GM23338 (cell line): ENCODE measurements around the gene OBP2A. TPM values are rescaled to one million over a fixed set of nuclear protein-coding genes. Genes with fewer than 3 reads are reported as not detected.

Experiments used
- ATAC-seq: fragments of 200-7000 bp; cut with Tn5 transposase; 3 replicates; pipeline ENCODE4 v1.9.1; 2020
- DNase-seq: peaks from one replicate; pipeline ENCODE4 v3.0.0-alpha.2; 2015; ENCODE audit warnings: low spot score
- H2AFZ ChIP-seq: fragments of 200-600 bp; sonication (generic); 2 replicates; pipeline ENCODE4 v1.8.0; 2016; ENCODE audit warnings: antibody characterized with exemption, mild to moderate bottlenecking, moderate library complexity
- H3F3A ChIP-seq: fragments of 200-600 bp; sonication (generic); replicated peaks from 2 replicates; pipeline ENCODE4 v1.8.0; 2017; ENCODE audit warnings: antibody characterized with exemption, mixed run types, low read depth
- H3K27ac ChIP-seq: fragments of 200-600 bp; sonication (generic); 2 replicates; pipeline ENCODE4 v1.6.1; 2016; ENCODE audit warnings: low read depth
- H3K27me3 ChIP-seq: fragments of 200-600 bp; sonication (generic); 2 replicates; pipeline ENCODE4 v1.8.0; 2016; ENCODE audit warnings: mild to moderate bottlenecking, mixed run types, moderate library complexity; ENCODE audit not compliant: insufficient read depth
- H3K36me3 ChIP-seq: fragments of 200-600 bp; sonication (generic); 2 replicates; pipeline ENCODE4 v1.8.0; 2016; ENCODE audit warnings: mild to moderate bottlenecking; ENCODE audit not compliant: insufficient read depth
- H3K4me1 ChIP-seq: fragments of 200-600 bp; sonication (generic); 2 replicates; pipeline ENCODE4 v1.8.0; 2016; ENCODE audit warnings: mild to moderate bottlenecking, moderate library complexity; ENCODE audit not compliant: insufficient read depth
- H3K4me2 ChIP-seq: fragments of 200-600 bp; sonication (generic); 2 replicates; pipeline ENCODE4 v1.7.1; 2017; ENCODE audit warnings: mixed run types
- H3K4me3 ChIP-seq: fragments of 200-600 bp; sonication (generic); 2 replicates; pipeline ENCODE4 v1.6.1; 2016; ENCODE audit warnings: mixed run types
- H3K79me2 ChIP-seq: fragments of 200-600 bp; sonication (generic); replicated peaks from 2 replicates; pipeline ENCODE4 v1.8.0; 2017; ENCODE audit warnings: mild to moderate bottlenecking; ENCODE audit not compliant: insufficient read depth
- H3K9me2 ChIP-seq: fragments of 200-600 bp; sonication (generic); 2 replicates; pipeline ENCODE4 v1.8.0; 2017; ENCODE audit not compliant: insufficient read depth
- H4K20me1 ChIP-seq: fragments of 200-600 bp; sonication (generic); replicated peaks from 2 replicates; pipeline ENCODE4 v1.8.0; 2017; ENCODE audit warnings: mild to moderate bottlenecking; ENCODE audit not compliant: insufficient read depth
- H3K27ac Mint-ChIP-seq: 2 replicates; pipeline ENCODE4 v1.8.0; 2020; ENCODE audit warnings: inconsistent platforms, mild to moderate bottlenecking, moderate library complexity, mixed read lengths
- H3K27me3 Mint-ChIP-seq: 3 replicates; pipeline ENCODE4 v1.8.0; 2022; ENCODE audit warnings: low read depth, mild to moderate bottlenecking, moderate library complexity, mixed read lengths, inconsistent platforms; ENCODE audit not compliant: insufficient read depth, poor library complexity
- H3K36me3 Mint-ChIP-seq: 3 replicates; pipeline ENCODE4 v1.8.0; 2021; ENCODE audit warnings: low read depth, mild to moderate bottlenecking, inconsistent platforms, moderate library complexity, mixed read lengths
- H3K4me1 Mint-ChIP-seq: 3 replicates; pipeline ENCODE4 v1.8.0; 2020; ENCODE audit warnings: mild to moderate bottlenecking, inconsistent platforms, mixed read lengths
- H3K4me3 Mint-ChIP-seq: 3 replicates; pipeline ENCODE4 v1.8.0; 2021; ENCODE audit warnings: moderate library complexity, mild to moderate bottlenecking, inconsistent platforms, mixed read lengths
- H3K9me3 Mint-ChIP-seq: 3 replicates; pipeline ENCODE4 v1.8.0; 2020; ENCODE audit warnings: moderate library complexity, mild to moderate bottlenecking, inconsistent platforms, mixed read lengths
- CREB1 ChIP-seq: fragments of 250-450 bp; sonication (Bioruptor Pico); IDR thresholded peaks from 2 replicates; pipeline ENCODE4 v1.5.0; 2020; ENCODE audit warnings: low read depth, mild to moderate bottlenecking, moderate library complexity
- CTCF ChIP-seq, 2 experiments: fragments of 200-600 bp in 1 of 2; sonication (generic) in 1 of 2; conservative IDR thresholded peaks; 2 replicates each; pipeline versions ENCODE4 v1.5.1 to v1.6.1; 2016 to 2017; ENCODE audit warnings: antibody characterized with exemption in 2 of 2, low read depth in 2 of 2, mild to moderate bottlenecking in 2 of 2, moderate library complexity in 1 of 2
- EZH2 ChIP-seq: fragments of 200-600 bp; sonication (generic); IDR thresholded peaks from one replicate; pipeline ENCODE4 v1.8.0; 2017; ENCODE audit warnings: antibody characterized with exemption, mild to moderate bottlenecking, low read depth; ENCODE audit not compliant: unreplicated experiment
- EZH2phosphoT487 ChIP-seq: fragments of 200-600 bp; sonication (generic); IDR thresholded peaks from one replicate; pipeline ENCODE4 v1.8.1; 2018; ENCODE audit warnings: antibody characterized with exemption; ENCODE audit not compliant: unreplicated experiment
- POLR2AphosphoS5 ChIP-seq: IDR thresholded peaks from 2 replicates; pipeline ENCODE4 v1.6.1; 2016; ENCODE audit warnings: antibody characterized with exemption, low read depth
- ZNF331 ChIP-seq: fragments of 250-450 bp; sonication (Bioruptor Pico); IDR thresholded peaks from 2 replicates; pipeline ENCODE4 v1.5.0; 2020; ENCODE audit warnings: low read depth, mild to moderate bottlenecking, moderate library complexity
- ZNF462 ChIP-seq: fragments of 250-450 bp; sonication (Bioruptor Pico); IDR thresholded peaks from 2 replicates; pipeline ENCODE4 v1.5.0; 2020; ENCODE audit warnings: mild to moderate bottlenecking, moderate library complexity
- polyA plus RNA-seq: library from polyadenylated mRNA; unstranded; fragments of >200 nt; fragmentation: Nextera tagmentation; extraction: Ambion mirVana; gene quantifications from 2 replicates; pipeline ENCODE4 v1.2.1, GENCODE V29; 2016
- total RNA-seq: library from RNA; depleted of rRNA; stranded (reverse); fragments of >200 nt; shearing (Covaris generic); gene quantifications from 2 replicates; pipeline ENCODE4 v1.2.3, GENCODE V29; 2014

Gene OBP2A
- total and polyA plus RNA-seq, 2 experiments from 2014 or later = not detected

GRCh38 chr9:135504262-135505243 lies 41.4 kb upstream of the OBP2A start:
- TF ChIP-seq EZH2 = no peak
- TF ChIP-seq POLR2AphosphoS5 = peak; percentile 19
- no peak for TF ChIP-seq ZNF462 (CRISPR knock-in tag)
- TF ChIP-seq ZNF331 (CRISPR knock-in tag) = no peak
- no peak for TF ChIP-seq EZH2phosphoT487
- peak; percentile 62 to 84 for TF ChIP-seq CTCF (conservative IDR thresholded peaks at IDR 0.05; ENCODE audit: low read depth in 2 of 2)
- TF ChIP-seq CREB1 (CRISPR knock-in tag) = peak; percentile 46; the same call in 1 of the 2 replicates
- Mint-ChIP-seq H3K4me1 (peaks cover 12% of the 10 kb centered on the region), H3K27me3 (peaks cover 13% of the 10 kb centered on the region), H3K36me3 (peaks cover 39% of the 10 kb centered on the region), H3K4me3 (no peak overlapping the region), H3K27ac (no peak overlapping the region), H3K9me3 (no peaks in the 10 kb centered on the region; the same call in 2 of the 3 replicates)
- ATAC-seq (peak; percentile 23), DNase-seq (peak; percentile 82)
- H3K27ac ChIP-seq = no peak overlapping the region
- H3K4me3 ChIP-seq = no peak overlapping the region
- peaks cover 19% of the 10 kb centered on the region for H3K79me2 ChIP-seq
- no peaks in the 10 kb centered on the region; the same call in 1 of the 2 replicates for H4K20me1 ChIP-seq
- no peaks in the 10 kb centered on the region for H3F3A ChIP-seq
- H2AFZ ChIP-seq = no peak overlapping the region
- no peak overlapping the region for H3K4me2 ChIP-seq
- no peaks in the 10 kb centered on the region for H3K27me3 ChIP-seq
- no peaks in the 10 kb centered on the region for H3K9me2 ChIP-seq
- peaks cover 9% of the 10 kb centered on the region; the same call in 1 of the 2 replicates for H3K36me3 ChIP-seq
- H3K4me1 ChIP-seq = no peaks in the 10 kb centered on the region; the same call in 1 of the 2 replicates
